D341Med (cell line): Measurements from ENCODE around the gene CMC4.

Source experiments
- DNase-seq: peaks from one replicate; pipeline ENCODE4 v3.0.0; 2012; ENCODE audit warnings: low spot score

CMC4 gene

GRCh38 chrX:155053656-155054055, 17.3 kb downstream of the CMC4 start:
- DNase-seq: no peak

- DNase-seq: no peak
Measured at GRCh38 chrX:155052738-155053498, 18.0 kb downstream of the CMC4 start.

DNA sequence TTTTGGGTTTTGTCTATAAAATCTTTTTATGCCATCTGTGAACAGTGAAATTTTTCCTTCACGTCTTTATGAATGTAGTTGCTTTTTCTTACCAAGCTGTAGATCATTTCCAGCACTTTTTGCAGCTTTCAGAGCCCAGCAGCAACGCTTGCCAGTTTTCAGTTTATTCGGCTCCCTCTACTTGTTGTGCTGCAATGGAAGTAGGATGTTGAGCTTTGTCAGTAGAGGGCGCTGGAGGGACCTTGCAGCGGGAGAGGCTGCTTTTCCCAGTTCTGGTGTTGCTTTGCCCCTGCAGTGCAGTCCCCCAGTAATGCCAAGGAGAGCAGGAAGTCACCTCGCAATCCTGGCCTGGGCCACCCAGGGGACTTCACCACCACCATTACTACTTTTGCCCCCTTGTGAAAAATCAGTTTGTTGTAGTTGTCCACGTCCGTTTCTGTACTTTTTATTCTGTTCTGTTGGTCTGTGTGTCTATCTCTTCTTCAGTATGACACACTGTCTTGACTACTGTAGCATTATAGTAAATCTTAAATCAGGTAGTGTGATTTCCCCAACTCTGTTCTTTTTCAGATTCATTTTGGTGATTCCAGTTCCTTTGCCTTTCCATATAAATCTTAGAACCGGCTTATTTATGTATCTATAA, 21.8 kb downstream of the CMC4 start:
- peak; percentile 64 for DNase-seq

DNA sequence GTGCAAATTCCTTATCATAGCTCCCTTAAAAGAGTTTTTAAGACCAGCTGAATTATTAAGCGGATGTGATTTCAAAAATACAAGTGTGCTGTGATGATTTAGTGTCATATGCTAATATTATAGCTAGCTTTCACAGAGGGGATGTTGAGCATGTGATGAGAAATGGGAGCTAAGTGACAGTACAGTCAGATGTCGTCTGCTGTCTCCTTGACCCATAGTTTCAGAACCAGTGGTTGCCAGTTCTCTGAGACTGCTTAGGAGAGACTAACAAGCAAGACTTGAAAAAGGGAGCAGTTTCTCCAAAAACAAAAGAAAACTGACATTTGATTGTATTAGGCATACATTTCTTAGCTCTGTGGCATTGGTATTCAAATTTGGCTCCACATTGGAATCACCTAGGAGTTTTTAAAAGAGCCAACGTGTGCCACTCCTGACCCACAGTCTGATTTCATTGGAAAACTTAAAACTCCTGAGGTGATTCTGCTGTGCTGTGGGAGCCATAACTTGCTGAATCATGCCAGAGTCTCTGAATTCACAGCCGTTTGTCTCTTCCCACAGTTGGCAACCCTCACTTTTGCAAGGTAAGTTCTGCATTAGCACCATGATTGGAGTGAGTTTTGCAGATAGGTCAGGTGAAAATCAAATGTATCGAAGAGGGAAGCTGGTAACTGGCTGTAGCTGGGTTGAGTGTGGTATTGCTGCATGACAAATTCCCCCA, 24.0 kb downstream of the CMC4 start:
- DNase-seq: no peak

- no peak for DNase-seq
Measured at GRCh38 chrX:155046129-155046810, 24.7 kb downstream of the CMC4 start.

DNA sequence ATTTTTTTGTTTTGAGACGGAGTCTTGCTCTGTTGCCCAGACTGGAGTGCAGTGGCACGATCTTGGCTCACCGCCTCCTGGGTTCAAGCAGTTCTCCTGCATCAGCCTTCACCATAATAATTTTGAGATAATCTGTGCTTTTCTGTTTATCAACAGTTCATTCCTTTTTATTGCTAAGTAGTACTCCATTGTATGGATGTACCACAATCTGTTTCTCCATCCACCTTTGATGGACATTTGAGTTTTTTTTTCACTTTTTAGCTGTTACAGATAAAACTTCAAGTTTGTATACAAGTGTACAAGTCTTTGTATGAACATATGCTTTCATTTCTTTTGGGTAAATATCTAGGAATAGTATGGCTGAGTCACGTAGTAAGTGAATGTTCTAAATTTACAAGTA, 35.2 kb downstream of the CMC4 start:
- DNase-seq: no peak

DNA sequence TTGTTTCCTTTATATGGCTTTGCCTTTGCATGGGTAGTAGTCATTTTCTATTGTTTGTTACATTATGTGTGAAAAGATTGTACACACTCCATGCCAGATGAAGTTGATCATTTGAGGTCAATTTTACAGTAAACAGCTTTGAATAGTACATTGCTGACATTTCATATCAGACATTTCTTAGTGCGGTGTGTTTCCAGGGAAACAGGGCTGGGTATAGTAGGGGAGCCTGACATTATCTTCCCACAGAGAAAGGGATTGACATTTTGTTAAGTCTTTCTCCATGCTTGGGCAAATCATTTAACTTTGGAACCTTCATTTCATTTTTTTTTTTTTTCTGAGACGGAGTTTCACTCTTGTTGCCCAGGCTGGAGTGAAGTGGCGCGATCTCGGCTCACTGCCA, 39.3 kb downstream of the CMC4 start:
- no peak for DNase-seq

GRCh38 chrX:155028877-155029291, 42.1 kb downstream of the CMC4 start:
- DNase-seq: no peak

GRCh38 chrX:155028129-155028528, 42.8 kb downstream of the CMC4 start:
- no peak for DNase-seq

DNA sequence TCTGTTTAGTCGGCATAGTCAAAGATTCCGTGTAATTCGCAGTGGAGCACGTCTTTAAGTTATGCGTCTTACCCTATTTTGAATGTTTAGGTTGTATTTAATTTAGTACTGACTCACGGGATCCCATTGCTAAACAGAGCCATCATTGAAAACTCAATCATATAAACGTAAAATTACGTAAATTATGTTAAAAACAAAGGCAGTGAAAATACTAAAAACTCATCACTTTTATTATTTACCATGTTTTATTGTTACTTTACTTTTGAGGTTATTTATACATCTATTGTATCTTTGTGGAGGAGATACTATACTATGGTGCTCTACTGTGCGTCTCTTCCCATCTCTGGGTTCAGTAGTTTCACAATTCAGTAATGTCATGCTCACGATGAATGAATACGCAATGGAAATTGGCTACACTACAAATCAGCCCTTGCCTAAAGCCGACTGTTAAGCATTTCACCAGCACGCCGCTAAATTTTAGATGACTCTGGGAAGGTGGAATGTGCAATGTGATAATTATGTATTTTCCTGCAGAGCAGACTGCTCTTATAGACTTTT, 43.3 kb downstream of the CMC4 start:
- DNase-seq: no peak

DNA sequence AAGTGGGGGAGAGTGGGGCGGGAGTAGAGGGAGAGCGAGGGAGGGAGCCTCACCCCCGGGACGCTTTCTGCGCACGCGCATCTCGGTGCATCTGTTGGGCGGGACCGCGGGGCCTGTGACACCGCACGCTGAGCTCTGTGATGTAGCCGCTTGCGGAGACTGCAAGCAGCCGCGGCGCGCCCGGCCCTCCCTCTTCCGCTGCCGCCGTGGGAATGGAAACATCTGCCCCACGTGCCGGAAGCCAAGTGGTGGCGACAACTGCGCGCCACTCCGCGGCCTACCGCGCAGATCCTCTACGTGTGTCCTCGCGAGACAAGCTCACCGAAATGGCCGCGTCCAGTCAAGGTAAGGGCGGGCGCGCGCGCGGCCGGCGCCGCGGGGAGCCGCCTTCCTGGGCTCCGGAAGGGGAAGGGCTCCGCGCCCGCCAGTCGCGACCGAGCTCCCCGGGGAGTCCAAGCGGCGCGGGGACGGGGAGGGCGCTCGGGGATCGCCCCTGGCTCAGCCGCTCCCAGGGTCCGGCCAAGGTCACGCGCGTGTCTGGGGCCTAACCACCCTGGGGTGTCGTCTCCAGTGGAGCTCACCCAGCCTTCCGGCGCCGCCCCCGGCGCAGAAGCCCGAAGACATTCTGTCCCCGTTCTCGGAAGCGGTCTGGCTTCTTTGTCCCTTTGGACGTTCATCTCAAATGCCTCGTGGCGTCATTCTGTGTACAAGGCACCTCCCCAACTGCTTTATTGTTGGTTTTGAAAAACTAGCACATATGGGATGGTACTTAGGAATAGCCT, 44.0 kb downstream of the CMC4 start, which contains the start of gene FUNDC2:
Gene FUNDC2, plus strand, starts transcription at position 118 of the 782 bp plus-strand sequence. Its CDS starts 95 bp downstream, at position 213.
- DNase-seq: peak; percentile 91

GRCh38 chrX:155026420-155026726, 44.6 kb downstream of the CMC4 start:
- DNase-seq: no peak

GRCh38 chrX:155023907-155024833, 46.8 kb downstream of the CMC4 start:
- no peak for DNase-seq

- no peak for DNase-seq
Measured at GRCh38 chrX:155022585-155022984, 48.4 kb downstream of the CMC4 start, which contains the start of gene F8. Gene F8, minus strand, starts transcription at chrX:155022723. Its CDS starts 171 bp downstream, at chrX:155022552.

- no peak for DNase-seq
Measured at GRCh38 chrX:155020591-155020990, 50.3 kb downstream of the CMC4 start.
